K562 (cell line): ENCODE measurements around the gene SRP54. TPM values are rescaled to one million over a fixed set of nuclear protein-coding genes. Genes with fewer than 3 reads are reported as not detected.

Experiments used
- AFF1 ChIP-seq, 2 experiments: fragments of 450-650 bp; IDR thresholded peaks; 2 replicates each; pipeline ENCODE4 v1.6.1; 2018; ENCODE audit warnings: mild to moderate bottlenecking in 2 of 2, low read depth in 1 of 2; ENCODE audit not compliant: partially characterized antibody in 2 of 2
- ARID2 ChIP-seq: fragments of 450-650 bp; IDR thresholded peaks from 2 replicates; pipeline ENCODE4 v1.6.1; 2017; ENCODE audit warnings: antibody characterized with exemption, mild to moderate bottlenecking
- BMI1 ChIP-seq: fragments of 150-350 bp; IDR thresholded peaks from 2 replicates; pipeline ENCODE4 v1.6.1; 2014; ENCODE audit warnings: low read length
- CBFB ChIP-seq: sonication (generic); formaldehyde crosslinking; IDR thresholded peaks from 2 replicates; pipeline ENCODE4 v1.4.0; 2020; ENCODE audit warnings: mild to moderate bottlenecking, missing genetic modification reagents
- CEBPG ChIP-seq, 3 experiments: fragments of 200-800 bp in 1 of 3; sonication (Bioruptor generic) in 1 of 3; sonication (generic) in 1 of 3; formaldehyde crosslinking in 1 of 3; IDR thresholded peaks in 2 of 3; conservative IDR thresholded peaks in 1 of 3; 2 replicates each; pipeline versions ENCODE4 v1.6.1 to v1.8.0; 2016 to 2022; ENCODE audit warnings: missing compliant biosample characterization in 2 of 3, missing genetic modification characterization in 2 of 3, mild to moderate bottlenecking in 1 of 3, missing genetic modification reagents in 1 of 3
- CEBPZ ChIP-seq: fragments of 150-350 bp; IDR thresholded peaks from 2 replicates; pipeline ENCODE4 v1.6.1; 2014; ENCODE audit warnings: low read depth, mild to moderate bottlenecking, low read length, borderline replicate concordance
- ELF2 ChIP-seq: fragments of 250-450 bp; sonication (Bioruptor Pico); IDR thresholded peaks from 2 replicates; pipeline ENCODE4 v1.5.0; 2021; ENCODE audit warnings: mild to moderate bottlenecking
- ESRRB ChIP-seq: fragments of 250-450 bp; sonication (Bioruptor Pico); IDR thresholded peaks from 2 replicates; pipeline ENCODE4 v1.5.0; 2020; ENCODE audit warnings: mild to moderate bottlenecking, moderate library complexity, borderline replicate concordance
- FOSL1 ChIP-seq: fragments of 200-800 bp; sonication (Bioruptor generic); conservative IDR thresholded peaks from 2 replicates; pipeline ENCODE4 v1.6.1; 2016; ENCODE audit warnings: missing genetic modification characterization, missing compliant biosample characterization
- HLTF ChIP-seq: fragments of 450-650 bp; IDR thresholded peaks from 2 replicates; pipeline ENCODE4 v1.6.1; 2016
- ILK ChIP-seq: fragments of 450-650 bp; IDR thresholded peaks from 2 replicates; pipeline ENCODE4 v1.6.1; 2016; ENCODE audit warnings: missing genetic modification characterization, low read depth, mild to moderate bottlenecking, missing compliant biosample characterization, moderate library complexity, borderline replicate concordance
- MYBL2 ChIP-seq, 2 experiments: fragments of 450-650 bp in 1 of 2; sonication (generic) in 1 of 2; formaldehyde crosslinking in 1 of 2; IDR thresholded peaks; 2 replicates each; pipeline versions ENCODE4 v1.6.1 to v1.8.1; 2017 to 2022; ENCODE audit warnings: borderline replicate concordance in 1 of 2, inconsistent platforms in 1 of 2, low read depth in 1 of 2, mild to moderate bottlenecking in 1 of 2, missing genetic modification reagents in 1 of 2, moderate library complexity in 1 of 2
- NR4A1 ChIP-seq, 2 experiments: fragments of 250-450 bp in 1 of 2; fragments of 450-650 bp in 1 of 2; sonication (Bioruptor Pico) in 1 of 2; IDR thresholded peaks; 2 replicates each; pipeline versions ENCODE4 v1.4.0 to v1.6.1; 2016 to 2020; ENCODE audit warnings: mild to moderate bottlenecking in 2 of 2, missing compliant biosample characterization in 1 of 2, missing genetic modification characterization in 1 of 2, moderate library complexity in 1 of 2
- POLR3G ChIP-seq: IDR thresholded peaks from 2 replicates; pipeline ENCODE4 v1.6.1; 2011; ENCODE audit not compliant: insufficient read length, insufficient replicate concordance; ENCODE audit errors: extremely low read depth
- SMARCE1 ChIP-seq: fragments of 450-650 bp; IDR thresholded peaks from 2 replicates; pipeline ENCODE4 v1.7.1; 2016; ENCODE audit warnings: mild to moderate bottlenecking
- SNRNP70 ChIP-seq: fragments of 200-400 bp; formaldehyde crosslinking; optimal IDR thresholded peaks from 2 replicates; pipeline ENCODE3; 2017; ENCODE audit warnings: low read depth, low read length
- SREBF2 ChIP-seq: sonication (generic); formaldehyde crosslinking; IDR thresholded peaks from 2 replicates; pipeline ENCODE4 v1.4.0; 2020; ENCODE audit warnings: mild to moderate bottlenecking, missing genetic modification reagents
- TCF3 ChIP-seq: sonication (generic); formaldehyde crosslinking; IDR thresholded peaks from 2 replicates; pipeline ENCODE4 v1.4.0; 2020; ENCODE audit warnings: mild to moderate bottlenecking, missing genetic modification reagents
- polyA plus RNA-seq, 8 experiments: library from polyadenylated mRNA; depleted of rRNA in 4 of 8; stranded (reverse) in 5 of 8; unstranded in 3 of 8; fragments of >200 nt; fragmentation: Nextera tagmentation in 2 of 8; fragmentation: Illumina TruSeq in 1 of 8; extraction: Ambion mirVana in 2 of 8; extraction: Trizol in 1 of 8; gene quantifications; 2 replicates each; pipeline versions ENCODE4 v1.2.1 to v1.2.3, GENCODE V29; 2011 to 2014; ENCODE audit warnings: inconsistent platforms in 1 of 8, missing spikeins in 1 of 8
- total RNA-seq, 7 experiments: library from RNA; depleted of rRNA in 6 of 7; stranded (reverse); fragments of >200 nt in 6 of 7; fragmentation: Illumina TruSeq in 2 of 7; extraction: Trizol in 2 of 7; gene quantifications; 2 replicates each; pipeline versions ENCODE4 v1.2.1 to v1.2.3, GENCODE V29; 2011 to 2021; ENCODE audit warnings: low replicate concordance in 1 of 7

SRP54 gene
- total and polyA plus RNA-seq, 9 of the 15 experiments (the other 6 are each of a cell fraction or from before 2014, with no cell fraction given): 28.6 to 69.8 (median 51.7) TPM

DNA sequence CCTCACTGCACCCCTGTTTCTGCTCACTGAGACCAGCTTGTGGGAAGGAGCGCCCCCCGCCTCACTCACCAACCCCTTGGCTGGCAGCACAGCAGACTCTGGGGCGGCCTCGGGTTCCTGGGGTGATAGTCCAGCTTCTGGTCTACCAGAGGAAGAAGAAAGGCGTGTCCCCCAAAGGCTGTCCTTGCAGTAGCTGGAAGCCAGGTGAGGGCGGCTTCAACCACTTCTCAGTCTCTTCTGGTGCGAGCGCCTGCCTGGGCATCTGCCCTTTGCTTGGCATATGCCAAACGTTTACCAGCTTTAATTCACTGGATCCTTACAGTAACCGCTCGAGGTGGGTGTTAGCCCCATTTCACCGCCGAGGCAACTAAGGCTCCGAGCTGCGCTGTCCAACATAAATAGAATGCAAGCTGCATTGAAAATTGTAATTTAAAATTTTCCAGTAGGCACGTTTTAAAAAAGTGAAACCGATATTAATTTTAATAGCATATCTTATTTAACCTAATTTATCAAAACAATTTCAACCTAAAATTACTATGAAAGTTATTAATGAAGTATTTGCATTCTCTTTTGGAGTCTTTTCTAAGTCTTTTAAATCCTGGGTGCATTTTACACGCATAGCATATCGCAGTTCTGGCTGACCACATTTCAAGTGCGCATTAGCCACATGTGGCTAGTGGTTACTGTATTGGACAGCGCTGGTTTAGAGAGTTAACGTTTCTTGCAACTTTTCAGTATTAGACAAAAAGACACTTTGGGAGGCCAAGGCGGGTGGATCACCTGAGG lies 64.2 kb downstream of the SRP54 start (continued):
- TF ChIP-seq AFF1 (IDR thresholded peaks at IDR 0.05; ENCODE audit: low read depth in 1 of 2, partially characterized antibody in 2 of 2) (peak in 1 of 2 experiments; percentile 10), BMI1 (no peak), CEBPZ (no peak), POLR3G (no peak), ELF2 (CRISPR knock-in tag) (no peak), NR4A1 (CRISPR knock-in tag; IDR thresholded peaks at IDR 0.05) (no peak), NR4A1 (tag; IDR thresholded peaks at IDR 0.05) (no peak), HLTF (no peak), SMARCE1 (no peak), TCF3 (CRISPR knock-in tag) (no peak), MYBL2 (IDR thresholded peaks at IDR 0.05; ENCODE audit: low read depth) (peak; percentile 38; the same call in 1 of the 2 replicates), MYBL2 (CRISPR knock-in tag; IDR thresholded peaks at IDR 0.05; ENCODE audit: borderline replicate concordance) (no peak), FOSL1 (0 out of 2 replicates have a peak, but pooled peaks have one; percentile 12), SREBF2 (CRISPR knock-in tag) (no peak), CBFB (CRISPR knock-in tag) (no peak), ESRRB (CRISPR knock-in tag) (no peak), ARID2 (no peak), ILK (tag) (no peak), SNRNP70 (no peak), CEBPG (CRISPR knock-in tag; IDR thresholded peaks at IDR 0.05) (no peak), CEBPG (tag; conservative IDR thresholded peaks at IDR 0.05 in 1 of 2, IDR thresholded peaks at IDR 0.05 in 1 of 2) (no peak)
